Adrenal gland (tissue), 12 donors: Measurements from ENCODE around the gene MORF4L2. TPM values are rescaled to one million over a fixed set of nuclear protein-coding genes. Genes with fewer than 3 reads are reported as not detected.

Source experiments
- DNase-seq, 7 donors: peaks; one replicate each; pipeline ENCODE4 v3.0.0-alpha.2; 2019 to 2020
- H3K27ac ChIP-seq, 5 donors: fragments of 200-600 bp; sonication (generic) in 4 of 5; 1 replicate in 3 of 5; 2 replicates in 2 of 5; pipeline versions ENCODE4 v1.5.1 to v1.8.0; 2016 to 2020; ENCODE audit warnings: mild to moderate bottlenecking in 1 of 5
- H3K27me3 ChIP-seq: fragments of 200-600 bp; 2 replicates; pipeline ENCODE4 v1.8.0; 2021
- H3K36me3 ChIP-seq, 2 donors: fragments of 200-600 bp; replicated peaks in 1 of 2; 1 replicate in 1 of 2; 2 replicates in 1 of 2; pipeline versions ENCODE4 v1.5.1 to v1.8.0; 2018 to 2022
- H3K4me1 ChIP-seq, 2 donors: fragments of 200-600 bp; replicated peaks in 1 of 2; 1 replicate in 1 of 2; 2 replicates in 1 of 2; pipeline versions ENCODE4 v1.5.1 to v1.8.0; 2018 to 2021
- H3K4me3 ChIP-seq, 4 donors: fragments of 200-600 bp; sonication (generic) in 3 of 4; one replicate each; pipeline ENCODE4 v1.5.1; 2016 to 2018
- H3K9me3 ChIP-seq, 3 donors: fragments of 200-600 bp; sonication (generic) in 1 of 3; replicated peaks in 1 of 3; 1 replicate in 2 of 3; 2 replicates in 1 of 3; pipeline versions ENCODE4 v1.5.1 to v1.8.0; 2016 to 2021
- CTCF ChIP-seq, 6 experiments: fragments of 450-650 bp in 4 of 6; fragments of 200-600 bp in 2 of 6; sonication (generic) in 1 of 6; IDR thresholded peaks; 1 replicate in 5 of 6; 2 replicates in 1 of 6; pipeline versions ENCODE4 v1.5.1 to v1.8.0; 2016 to 2021; ENCODE audit warnings: antibody characterized with exemption in 6 of 6, mild to moderate bottlenecking in 2 of 6, moderate library complexity in 1 of 6
- POLR2A ChIP-seq, 2 donors: fragments of 450-650 bp; IDR thresholded peaks; one replicate each; pipeline ENCODE4 v1.6.1; 2017; ENCODE audit warnings: antibody characterized with exemption in 2 of 2, mild to moderate bottlenecking in 2 of 2, moderate library complexity in 1 of 2
- WGBS, 4 donors: extraction: QIAGEN DNeasy Blood & Tissue Kit in 2 of 4; methylation state at CpG; one replicate each; pipeline versions ENCODE4 v1.1.5 to v1.1.7; 2013 to 2017; 5-methylcytosine and 5-hydroxymethylcytosine counted together
- intact Hi-C, 2 donors: fragments of 100-400 bp; cut with DNase I; formaldehyde crosslinking; loops; one replicate each; pipeline versions ENCODE4 v1.14.1 to v1.15.0; 2022 to 2023
- polyA plus RNA-seq, 3 donors: library from polyadenylated mRNA; stranded (reverse); fragments of 200-250 nt in 2 of 3; fragments of 350-450 nt in 1 of 3; fragmentation: Illumina TruSeq in 1 of 3; extraction: RNeasy Lipid Tissue Mini Kit (QIAGEN cat#74804) in 1 of 3; gene quantifications; one replicate each; pipeline ENCODE4 v1.2.3, GENCODE V29; 2013 to 2014
- total RNA-seq, 9 donors: library from RNA; depleted of rRNA in 4 of 9; stranded (reverse); fragments of >200 nt in 4 of 9; fragments of 120-200 nt in 1 of 9; fragmentation: NEBNext Ultra II Directional in 1 of 9; extraction: Animal tissue kit (Norgen Biotek cat#: 25700) in 1 of 9; gene quantifications; one replicate each; pipeline versions ENCODE4 v1.1.0 to v1.2.4, GENCODE V29; 2013 to 2023
- donor health status: healthy with polysubstance abuse.
- donor health status: Bipolar disorder and iron deficiency.
- donor health status: DM: yes; HTN: yes; CAD: no.
- donor health status: DM: no; HTN: no; CAD: no.
- donor health status: DM: no; HTN: no; CAD: no.
- donor health status: DM: yes; HTN: yes; CAD: no.

The MORF4L2 gene
- total and polyA plus RNA-seq, 12 donors: 225 to 767 (median 366) TPM

DNA sequence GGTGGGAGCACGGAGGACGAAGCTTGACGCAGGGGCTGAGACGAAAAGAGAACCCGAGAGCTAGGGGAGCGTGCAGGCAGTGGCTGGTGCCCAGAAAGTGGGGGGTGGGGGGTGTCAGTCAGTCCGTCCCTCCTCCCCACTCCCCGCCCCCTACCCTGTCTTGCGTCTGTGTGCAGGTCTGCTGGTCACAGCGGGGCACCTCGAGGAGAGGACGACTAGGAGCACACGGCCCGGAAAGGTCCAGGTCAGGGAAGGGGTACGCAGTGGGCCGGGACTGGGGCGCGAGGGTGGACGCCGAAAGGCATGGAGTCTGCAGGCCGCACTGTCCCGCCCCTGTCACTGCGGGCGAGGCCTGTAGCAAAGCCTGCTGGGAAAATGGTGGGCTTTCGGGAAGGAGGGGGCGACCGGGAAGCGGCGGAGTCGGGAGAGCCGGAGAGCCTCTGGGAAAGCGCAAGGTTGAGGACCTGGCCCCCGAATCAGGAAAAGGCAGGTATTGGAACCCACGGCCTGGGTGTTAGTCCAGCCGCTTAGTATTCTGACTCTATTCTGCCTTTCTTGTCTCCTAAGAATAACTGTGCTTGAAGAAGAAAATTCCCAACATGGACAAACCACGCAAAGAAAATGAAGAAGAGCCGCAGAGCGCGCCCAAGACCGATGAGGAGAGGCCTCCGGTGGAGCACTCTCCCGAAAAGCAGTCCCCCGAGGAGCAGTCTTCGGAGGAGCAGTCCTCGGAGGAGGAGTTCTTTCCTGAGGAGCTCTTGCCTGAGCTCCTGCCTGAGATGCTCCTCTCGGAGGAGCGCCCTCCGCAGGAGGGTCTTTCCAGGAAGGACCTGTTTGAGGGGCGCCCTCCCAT is 57.0 kb downstream of the MORF4L2 start:
- peak in 1 of 2 donors; percentile 32 for TF ChIP-seq POLR2A (IDR thresholded peaks at IDR 0.05)
- peak in 2 of 6 experiments; percentile 15 to 33 for TF ChIP-seq CTCF (IDR thresholded peaks at IDR 0.05)
- 0 to 27% (median 10%) methylated on average over 8 to 49 of the region's 49 CpGs for WGBS, 4 donors
- Histone ChIP-seq H3K27me3 (peaks cover 14% of the 10 kb centered on the region), H3K4me3 (peak overlapping the region in 3 of 4 donors; percentile 18 to 60 (median 33)), H3K9me3 (no peaks in the 10 kb centered on the region), H3K4me1 (peaks cover 0 to 16% of the 10 kb centered on the region in 2 donors), H3K36me3 (no peaks in the 10 kb centered on the region), H3K27ac (peak overlapping the region; percentile 75 to 94 (median 85))
- intact Hi-C loops: no loop called here
- DNase-seq: peak; percentile 62 to 82 (median 68)

GRCh38 chrX:103628386-103629317 is 57.8 kb downstream of the MORF4L2 start, which contains the start of gene TCEAL1:
Gene TCEAL1 (plus strand): TSS chrX:103628975. CDS start chrX:103629917, 942 bp downstream.
- intact Hi-C loops: no loop called here
- 2 to 24% (median 12%) methylated on average over 22 to 32 of the region's 32 CpGs for WGBS, 4 donors
- H3K4me3 ChIP-seq: peak within 1 kb of the TSS in 3 of 4 donors; percentile 18 to 60 (median 33)
- TF ChIP-seq POLR2A (IDR thresholded peaks at IDR 0.05): peak in 1 of 2 donors; percentile 55
- TF ChIP-seq CTCF (IDR thresholded peaks at IDR 0.05): peak in 2 of 6 experiments; percentile 16 to 25
- no peaks in the 10 kb centered on the region for H3K36me3 ChIP-seq
- peaks cover 0 to 22% of the 10 kb centered on the region in 2 donors for H3K4me1 ChIP-seq
- peak within 1 kb of the TSS; percentile 75 to 94 (median 85) for H3K27ac ChIP-seq
- peaks cover 14% of the 10 kb centered on the region for H3K27me3 ChIP-seq
- peak; percentile 60 to 85 (median 76) for DNase-seq
- no peaks in the 10 kb centered on the region for H3K9me3 ChIP-seq

GRCh38 chrX:103626855-103627254 is 59.6 kb downstream of the MORF4L2 start:
- peaks cover 14% of the 10 kb centered on the region for H3K27me3 ChIP-seq
- TF ChIP-seq POLR2A (IDR thresholded peaks at IDR 0.05) (no peak), CTCF (IDR thresholded peaks at IDR 0.05) (no peak)
- peak overlapping the region in 1 of 5 donors; percentile 94 for H3K27ac ChIP-seq
- intact Hi-C loops: no loop called here
- H3K9me3 ChIP-seq: no peaks in the 10 kb centered on the region
- no peak for DNase-seq
- no peaks in the 10 kb centered on the region for H3K36me3 ChIP-seq
- H3K4me3 ChIP-seq: no peak overlapping the region
- peaks cover 0 to 25% of the 10 kb centered on the region in 2 donors for H3K4me1 ChIP-seq

Other genes starting within 250 kb of the MORF4L2 start
- gene RAB40A, start 167.2 kb downstream of the MORF4L2 start, total RNA-seq: 1 to 10 TPM in 6 of 9 donors, under 1 TPM in 3; 0.65 to 3.4 (median 1.3) TPM
- 1 to 10 TPM; 1.1 to 1.5 (median 1.1) TPM for gene RAB40A, start 167.2 kb downstream of the MORF4L2 start, polyA plus RNA-seq
- 100 to 1,000 TPM in 8 of 9 donors, 10 to 100 TPM in 1; 64.9 to 158 (median 135) TPM for gene TCEAL4, start 101.2 kb downstream of the MORF4L2 start, total RNA-seq
- gene TCEAL4, start 101.2 kb downstream of the MORF4L2 start, polyA plus RNA-seq: 100 to 1,000 TPM; 260 to 620 (median 476) TPM
- gene TCEAL3, start 78.7 kb downstream of the MORF4L2 start, total RNA-seq: 10 to 100 TPM; 14.5 to 66.7 (median 41.0) TPM
- 100 to 1,000 TPM in 1 of 3 donors, 10 to 100 TPM in 2; 56.1 to 118 (median 87.1) TPM for gene TCEAL3, start 78.7 kb downstream of the MORF4L2 start, polyA plus RNA-seq
- 100 to 1,000 TPM in 2 of 9 donors, 10 to 100 TPM in 7; 45.5 to 240 (median 74.6) TPM for gene TCEAL1, start 57.7 kb downstream of the MORF4L2 start, total RNA-seq
- 10 to 100 TPM; 40.2 to 81.4 (median 64.6) TPM for gene TCEAL1, start 57.7 kb downstream of the MORF4L2 start, polyA plus RNA-seq
- gene TMEM31, start 24.2 kb upstream of the MORF4L2 start, total RNA-seq: under 1 TPM in 3 of 9 donors, not detected in 6; 0.34 to 0.67 (median 0.55) TPM
- gene TMEM31, start 24.2 kb upstream of the MORF4L2 start, polyA plus RNA-seq: under 1 TPM; 0.34 to 0.48 (median 0.46) TPM
- gene PLP1, start 90.1 kb upstream of the MORF4L2 start, total RNA-seq: 10 to 100 TPM in 1 of 9 donors, 1 to 10 TPM in 7, under 1 TPM in 1; 0.17 to 10.6 (median 5.8) TPM
- gene PLP1, start 90.1 kb upstream of the MORF4L2 start, polyA plus RNA-seq: 1 to 10 TPM; 4.4 to 8.6 (median 6.3) TPM
- gene RAB9B, start 145.6 kb upstream of the MORF4L2 start, total RNA-seq: 1 to 10 TPM in 8 of 9 donors, under 1 TPM in 1; 0.09 to 6.3 (median 2.1) TPM
- gene RAB9B, start 145.6 kb upstream of the MORF4L2 start, polyA plus RNA-seq: 1 to 10 TPM in 2 of 3 donors, under 1 TPM in 1; 0.64 to 4.4 (median 1.1) TPM